Uterus (tissue), 4 donors: ENCODE data around the gene FBH1. TPM values are rescaled to one million over a fixed set of nuclear protein-coding genes. Genes with fewer than 3 reads are reported as not detected.
"Not testable (repeated sequence)": the region's sequence is repeated elsewhere in the genome, so short reads cannot be mapped to it uniquely, and the experiment has no call there.

Source experiments
- DNase-seq, 2 donors: peaks; one replicate each; pipeline ENCODE4 v3.0.0-alpha.2; 2019 to 2020
- H3K27ac ChIP-seq, 2 donors: fragments of 200-600 bp; sonication (generic); 1 replicate in 1 of 2; 2 replicates in 1 of 2; pipeline ENCODE4 v1.5.1; 2016 to 2018
- H3K27me3 ChIP-seq, 2 donors: fragments of 200-600 bp; sonication (generic); one replicate each; pipeline ENCODE4 v1.5.1; 2018 to 2019; ENCODE audit warnings: control low read depth in 1 of 2
- H3K36me3 ChIP-seq, 2 donors: fragments of 200-600 bp; sonication (generic); one replicate each; pipeline ENCODE4 v1.5.1; 2019; ENCODE audit warnings: control low read depth in 1 of 2
- H3K4me1 ChIP-seq, 2 donors: fragments of 200-600 bp; sonication (generic); one replicate each; pipeline ENCODE4 v1.5.1; 2018 to 2019; ENCODE audit warnings: control low read depth in 1 of 2
- H3K4me3 ChIP-seq, 2 donors: fragments of 200-600 bp; sonication (generic); 1 replicate in 1 of 2; 2 replicates in 1 of 2; pipeline ENCODE4 v1.5.1; 2018 to 2019; ENCODE audit warnings: mild to moderate bottlenecking in 1 of 2
- H3K9me3 ChIP-seq, 2 donors: fragments of 200-600 bp; sonication (generic); one replicate each; pipeline ENCODE4 v1.5.1; 2019; ENCODE audit warnings: control low read depth in 1 of 2
- POLR2A ChIP-seq, 2 donors: fragments of 450-650 bp; IDR thresholded peaks; one replicate each; pipeline ENCODE4 v1.6.1; 2016; ENCODE audit warnings: antibody characterized with exemption in 2 of 2, mild to moderate bottlenecking in 1 of 2, moderate library complexity in 1 of 2
- intact Hi-C: fragments of 100-400 bp; cut with DNase I; formaldehyde crosslinking; loops from one replicate; pipeline ENCODE4 v1.15.1; 2023; ENCODE audit warnings: low total_unique reads
- total RNA-seq, 4 donors: library from RNA; depleted of rRNA in 3 of 4; stranded (reverse); fragments of >200 nt in 3 of 4; gene quantifications; one replicate each; pipeline versions ENCODE4 v1.1.0 to v1.2.4, GENCODE V29; 2014 to 2023
- TF ChIP-seq, protein P1 (sequence below), 4 experiments: fragments of 200-600 bp in 2 of 4; fragments of 450-650 bp in 2 of 4; sonication (generic) in 2 of 4; IDR thresholded peaks; one replicate each; pipeline ENCODE4 v1.5.1; 2016 to 2019; ENCODE audit warnings: antibody characterized with exemption in 4 of 4, mild to moderate bottlenecking in 2 of 4, moderate library complexity in 1 of 4
- donor health status: DM: yes; HTN: yes; CAD: no.

Gene FBH1
- total RNA-seq, 4 donors from 2014 or later: 55.0 to 119 (median 85.8) TPM

DNA sequence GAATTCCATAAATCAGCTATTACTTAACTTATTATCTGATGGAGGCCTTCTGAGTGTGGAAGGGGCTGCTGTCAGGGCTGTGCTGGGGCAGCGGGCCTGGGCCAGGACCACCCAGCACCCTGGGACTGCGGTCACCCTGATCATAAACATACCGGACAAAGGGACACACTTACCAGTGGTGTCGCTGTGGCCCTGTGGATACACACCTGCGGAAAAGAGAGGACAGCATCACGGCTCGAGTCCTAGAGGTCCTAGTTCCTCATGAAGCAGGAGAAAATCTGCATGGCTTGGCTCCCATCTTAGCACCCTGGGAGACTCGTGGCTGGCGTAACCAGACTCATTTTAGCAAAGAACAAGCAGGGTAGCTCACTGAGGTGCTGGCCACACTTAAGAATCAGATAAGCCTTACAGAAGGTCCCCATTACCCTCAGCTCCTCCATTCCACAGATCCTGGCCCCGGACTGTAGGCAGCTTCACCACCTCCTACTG, 69.6 kb downstream of the FBH1 start:
- Histone ChIP-seq H3K27ac (peak overlapping the region in 1 of 2 donors; percentile 14), H3K4me3 (no peak overlapping the region), H3K36me3 (no peaks in the 10 kb centered on the region), H3K27me3 (no peaks in the 10 kb centered on the region), H3K4me1 (no peaks in the 10 kb centered on the region), H3K9me3 (no peaks in the 10 kb centered on the region)
- no peak for TF ChIP-seq POLR2A (IDR thresholded peaks at IDR 0.05)
- TF ChIP-seq, protein P1, sequence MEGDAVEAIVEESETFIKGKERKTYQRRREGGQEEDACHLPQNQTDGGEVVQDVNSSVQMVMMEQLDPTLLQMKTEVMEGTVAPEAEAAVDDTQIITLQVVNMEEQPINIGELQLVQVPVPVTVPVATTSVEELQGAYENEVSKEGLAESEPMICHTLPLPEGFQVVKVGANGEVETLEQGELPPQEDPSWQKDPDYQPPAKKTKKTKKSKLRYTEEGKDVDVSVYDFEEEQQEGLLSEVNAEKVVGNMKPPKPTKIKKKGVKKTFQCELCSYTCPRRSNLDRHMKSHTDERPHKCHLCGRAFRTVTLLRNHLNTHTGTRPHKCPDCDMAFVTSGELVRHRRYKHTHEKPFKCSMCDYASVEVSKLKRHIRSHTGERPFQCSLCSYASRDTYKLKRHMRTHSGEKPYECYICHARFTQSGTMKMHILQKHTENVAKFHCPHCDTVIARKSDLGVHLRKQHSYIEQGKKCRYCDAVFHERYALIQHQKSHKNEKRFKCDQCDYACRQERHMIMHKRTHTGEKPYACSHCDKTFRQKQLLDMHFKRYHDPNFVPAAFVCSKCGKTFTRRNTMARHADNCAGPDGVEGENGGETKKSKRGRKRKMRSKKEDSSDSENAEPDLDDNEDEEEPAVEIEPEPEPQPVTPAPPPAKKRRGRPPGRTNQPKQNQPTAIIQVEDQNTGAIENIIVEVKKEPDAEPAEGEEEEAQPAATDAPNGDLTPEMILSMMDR (IDR thresholded peaks at IDR 0.05): no peak
- peak in 1 of 2 donors; percentile 11 for DNase-seq
- intact Hi-C loops: no loop called here

DNA sequence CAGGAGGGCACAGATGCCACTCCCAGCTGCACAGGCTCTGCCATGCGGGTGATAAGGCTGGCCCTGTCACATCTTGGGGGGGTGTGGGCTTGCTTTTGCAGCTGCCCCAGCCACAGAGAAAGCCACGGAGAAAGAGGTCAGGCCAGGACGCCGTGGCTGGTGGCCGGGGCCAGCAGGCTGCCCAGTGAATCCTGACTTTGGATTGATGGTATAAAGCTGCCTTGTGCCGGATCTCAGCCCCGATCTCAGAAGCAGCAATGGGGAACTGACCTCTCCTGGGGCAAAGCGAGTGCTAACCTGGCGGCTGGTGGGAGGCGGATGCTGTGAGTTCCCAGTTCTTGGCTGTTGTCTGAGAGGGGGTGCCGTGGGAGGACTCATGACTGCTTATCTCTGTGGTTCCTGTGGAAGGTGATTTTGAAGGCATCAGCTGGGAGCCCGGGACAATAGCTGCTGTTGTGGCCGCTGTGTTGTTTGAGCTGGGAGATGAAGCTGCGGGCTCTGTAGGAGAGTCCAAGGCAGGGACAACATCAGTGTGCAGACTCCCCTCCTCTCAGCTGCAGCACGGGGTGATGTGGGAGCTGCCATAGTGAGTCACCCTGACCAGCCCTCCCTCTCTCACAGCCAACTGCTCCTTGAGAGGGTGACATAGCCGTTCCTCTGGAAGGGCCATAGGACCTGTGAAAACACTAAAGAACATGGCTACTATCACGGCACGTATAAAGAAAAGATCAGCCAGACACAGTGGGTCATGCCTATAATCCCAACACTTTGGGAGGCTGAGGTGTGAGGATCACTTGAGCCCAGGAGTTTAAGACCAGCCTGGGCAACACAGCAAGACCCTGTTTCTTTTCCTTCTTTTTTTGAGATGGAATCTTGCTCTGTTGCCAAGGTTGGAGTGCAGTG, 70.3 kb downstream of the FBH1 start:
- Histone ChIP-seq H3K27ac (peak overlapping the region in 1 of 2 donors; percentile 14), H3K4me3 (no peak overlapping the region), H3K4me1 (no peaks in the 10 kb centered on the region), H3K27me3 (no peaks in the 10 kb centered on the region), H3K36me3 (no peaks in the 10 kb centered on the region), H3K9me3 (no peaks in the 10 kb centered on the region)
- intact Hi-C loops: no loop called here
- peak; percentile 13 to 54 for DNase-seq
- TF ChIP-seq POLR2A (IDR thresholded peaks at IDR 0.05): no peak
- TF ChIP-seq, protein P1 (IDR thresholded peaks at IDR 0.05): no peak

DNA sequence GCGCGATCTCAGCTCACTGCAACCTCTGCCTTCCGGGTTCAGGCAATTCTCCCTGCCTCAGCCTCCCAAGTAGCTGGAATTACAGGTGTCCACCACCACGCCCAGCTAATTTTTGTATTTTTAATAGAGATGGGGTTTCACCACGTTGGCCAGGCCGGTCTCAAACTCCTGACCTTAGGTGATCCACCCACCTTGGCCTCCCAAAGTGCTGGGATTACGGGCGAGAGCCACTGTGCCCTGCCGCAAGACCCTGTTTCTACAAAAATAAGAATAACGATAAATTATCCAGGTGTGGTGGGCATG, 70.9 kb downstream of the FBH1 start:
- H3K4me1 ChIP-seq, DNase-seq, H3K27ac ChIP-seq, H3K36me3 ChIP-seq, intact Hi-C loops, H3K4me3 ChIP-seq, H3K9me3 ChIP-seq, H3K27me3 ChIP-seq: not testable (repeated sequence)

DNA sequence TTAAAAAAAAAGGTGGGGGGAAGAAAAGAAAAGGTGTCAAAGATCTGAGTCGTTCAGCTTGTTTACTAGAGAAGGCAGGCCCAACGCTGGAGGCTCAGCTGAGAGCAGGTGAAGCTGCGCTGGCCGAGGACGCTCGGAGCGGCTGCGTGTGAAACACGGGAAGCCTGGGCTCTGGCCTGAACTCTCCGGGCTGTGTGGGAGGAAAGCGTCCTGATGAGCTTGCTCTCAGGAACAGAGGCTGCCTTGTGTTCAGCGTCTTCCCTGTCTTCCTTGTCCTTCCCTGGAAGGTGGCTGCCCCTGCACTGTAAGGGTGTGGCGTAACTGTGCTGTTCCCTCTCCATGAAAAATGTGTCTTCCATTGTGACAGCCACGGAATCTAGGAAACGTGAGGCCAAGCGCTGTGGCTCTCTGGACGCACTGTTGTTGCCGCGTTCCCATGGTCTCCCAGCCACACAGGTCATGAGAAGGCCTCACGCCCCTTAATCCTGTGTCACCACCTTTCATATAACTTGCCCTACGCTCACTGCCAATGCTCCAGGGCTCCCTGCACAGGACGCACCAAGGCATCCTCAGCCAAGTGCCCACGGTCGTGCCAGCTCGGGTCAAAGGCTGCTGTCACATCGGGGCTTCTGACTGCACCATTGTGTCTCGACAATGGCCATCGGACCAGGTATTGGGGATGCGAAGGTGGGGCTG, 71.5 kb downstream of the FBH1 start:
- H3K4me3 ChIP-seq: no peak overlapping the region
- no peaks in the 10 kb centered on the region for H3K4me1 ChIP-seq
- no peaks in the 10 kb centered on the region for H3K36me3 ChIP-seq
- H3K27me3 ChIP-seq: no peaks in the 10 kb centered on the region
- no peak for TF ChIP-seq POLR2A (IDR thresholded peaks at IDR 0.05)
- TF ChIP-seq, protein P1 (IDR thresholded peaks at IDR 0.05): no peak
- no peak overlapping the region for H3K27ac ChIP-seq
- no peaks in the 10 kb centered on the region for H3K9me3 ChIP-seq
- intact Hi-C loops: no loop called here
- DNase-seq: no peak

DNA sequence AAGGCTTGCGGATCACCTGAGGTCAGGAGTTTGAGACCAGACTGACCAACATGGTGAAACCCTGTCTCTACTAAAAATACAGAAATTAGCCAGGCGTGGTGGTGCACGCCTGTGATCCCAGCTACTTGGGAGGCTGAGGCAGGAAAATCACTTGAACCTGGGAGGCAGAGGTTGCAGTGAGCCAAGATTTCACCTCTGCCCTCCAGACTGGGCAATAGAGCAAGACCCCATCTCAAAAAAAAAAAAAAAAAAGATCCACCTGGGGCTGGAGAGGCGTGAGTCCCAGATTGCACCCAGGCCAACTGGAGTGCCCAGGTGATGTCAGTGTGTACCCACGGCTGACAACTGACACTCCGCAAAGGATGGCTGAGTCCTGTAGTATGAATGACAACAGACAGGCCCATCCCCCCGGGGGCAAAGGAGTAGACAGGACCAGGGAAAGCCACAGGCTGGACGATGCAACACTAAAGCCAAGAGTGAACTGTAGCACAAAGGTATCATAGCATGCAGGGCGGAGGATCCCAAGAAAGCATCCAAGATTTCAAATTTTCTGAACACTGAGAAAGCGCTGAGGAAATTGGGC, 72.4 kb downstream of the FBH1 start:
- H3K36me3 ChIP-seq, H3K4me3 ChIP-seq, H3K27me3 ChIP-seq, intact Hi-C loops, DNase-seq, H3K27ac ChIP-seq, H3K9me3 ChIP-seq, H3K4me1 ChIP-seq: not testable (repeated sequence)

DNA sequence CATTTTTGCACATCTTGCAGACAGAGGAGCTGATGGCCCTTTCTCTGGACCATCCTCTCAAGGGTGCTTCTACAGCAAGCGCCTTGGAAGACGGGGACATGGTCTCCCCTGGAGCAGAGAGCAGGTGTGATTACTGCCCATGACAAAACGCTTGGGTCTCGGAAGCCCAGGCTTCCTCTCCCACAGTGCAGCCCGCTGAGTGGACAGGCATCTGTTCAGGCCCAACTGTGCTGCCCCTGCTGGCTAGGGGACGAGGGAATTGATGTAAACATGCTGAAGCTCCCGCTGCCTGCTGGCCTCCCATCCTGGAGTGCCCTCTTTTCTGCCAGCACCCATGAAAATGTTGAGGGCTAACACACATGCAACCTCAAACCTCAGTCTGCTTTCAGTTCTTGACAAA, 73.0 kb downstream of the FBH1 start:
- Histone ChIP-seq H3K27me3 (no peaks in the 10 kb centered on the region), H3K4me1 (no peaks in the 10 kb centered on the region), H3K9me3 (no peaks in the 10 kb centered on the region), H3K27ac (no peak overlapping the region), H3K36me3 (no peaks in the 10 kb centered on the region), H3K4me3 (no peak overlapping the region)
- no peak for TF ChIP-seq POLR2A (IDR thresholded peaks at IDR 0.05)
- TF ChIP-seq, protein P1 (IDR thresholded peaks at IDR 0.05): no peak
- intact Hi-C loops: no loop called here
- DNase-seq: no peak
